DMS53 treated with DMSO at 0.1 percent for 48 hours (cell line): Measurements from ENCODE around the gene PSG3.
"Not testable (repeated sequence)": the region's sequence is repeated elsewhere in the genome, so short reads cannot be mapped to it uniquely, and the experiment has no call there.

Experiments
- DNase-seq: peaks from one replicate; lab custom pipeline; 2025; ENCODE audit not compliant: unreplicated experiment; lab: John Stamatoyannopoulos, UW

PSG3 gene

GRCh38 chr19:42695811-42696503 is 44.3 kb downstream of the PSG3 start:
- no peak for DNase-seq

GRCh38 chr19:42693760-42694350 is 46.4 kb downstream of the PSG3 start:
- no peak for DNase-seq

- DNase-seq: no peak
Observed at GRCh38 chr19:42683917-42684513, 56.3 kb downstream of the PSG3 start.

- not testable (repeated sequence) for DNase-seq
Observed at GRCh38 chr19:42676326-42676725, 64.0 kb downstream of the PSG3 start.

GRCh38 chr19:42674549-42674948 is 65.7 kb downstream of the PSG3 start:
- not testable (repeated sequence) for DNase-seq
